Measurements from ENCODE around the gene ZNF827.

Gene ZNF827

DNA sequence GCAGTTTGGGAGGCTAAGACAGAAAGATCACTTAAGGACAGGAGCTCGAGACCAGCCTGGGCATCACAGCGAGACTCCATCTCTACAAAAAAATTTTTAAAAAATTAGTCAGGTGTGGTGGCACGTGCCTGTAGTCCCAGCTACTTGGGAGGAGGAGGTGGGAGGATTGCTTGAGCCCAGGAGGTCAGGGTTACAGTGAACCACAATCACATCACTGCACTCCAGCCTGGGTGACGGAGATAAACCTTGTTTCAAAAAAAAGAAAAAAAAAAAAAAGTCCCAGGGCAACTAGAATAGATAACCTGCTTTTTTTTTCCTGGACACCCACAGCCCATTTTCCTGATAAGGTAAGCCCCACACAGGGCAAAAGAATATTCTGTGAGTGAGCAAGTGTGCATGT is 162.4 kb downstream of the ZNF827 start:
- DNase-seq = no peak
- intact Hi-C loops (cut with DNase I) = no loop called here

DNA sequence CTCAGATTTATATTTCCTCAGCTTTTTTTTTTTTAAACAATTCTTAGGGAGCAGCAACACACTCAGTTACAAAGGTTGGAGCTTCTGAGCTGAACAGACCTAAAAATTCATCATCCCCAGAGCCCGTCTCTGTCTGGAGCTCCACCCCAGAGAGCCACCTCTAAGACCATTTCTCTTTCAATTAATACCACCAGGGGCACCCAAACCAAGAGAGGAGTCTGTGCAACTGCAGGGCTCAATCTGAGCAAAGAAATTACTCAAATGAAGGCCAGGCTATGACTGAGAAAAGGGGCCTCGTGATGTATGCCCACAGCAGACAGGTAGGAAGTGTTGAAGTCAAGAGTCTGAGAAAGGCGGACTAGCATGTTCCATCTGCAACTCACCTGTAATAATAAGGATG is 163.2 kb downstream of the ZNF827 start:
- DNase-seq = no peak
- intact Hi-C loops (cut with DNase I) = no loop called here

DNA sequence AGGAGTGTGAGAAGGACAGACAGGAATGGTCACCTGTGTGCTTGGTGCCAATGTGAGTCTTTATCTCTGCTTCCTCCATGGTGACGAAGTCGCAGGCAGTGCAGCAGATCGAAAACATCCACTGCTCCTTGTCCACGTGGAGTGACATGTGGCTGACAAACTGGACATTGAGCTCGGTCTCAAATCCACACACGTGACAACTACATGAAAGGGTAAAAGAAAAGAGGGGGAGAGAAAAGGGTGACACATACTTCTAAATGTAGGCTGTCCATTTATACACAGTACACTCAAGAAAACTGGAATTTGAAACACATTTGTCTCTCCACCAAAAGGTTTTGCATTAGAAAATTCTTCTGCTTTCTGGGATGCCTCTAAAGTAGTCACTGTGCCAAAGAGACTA is 164.2 kb downstream of the ZNF827 start:
- intact Hi-C loops (cut with DNase I) = no loop called here

DNA sequence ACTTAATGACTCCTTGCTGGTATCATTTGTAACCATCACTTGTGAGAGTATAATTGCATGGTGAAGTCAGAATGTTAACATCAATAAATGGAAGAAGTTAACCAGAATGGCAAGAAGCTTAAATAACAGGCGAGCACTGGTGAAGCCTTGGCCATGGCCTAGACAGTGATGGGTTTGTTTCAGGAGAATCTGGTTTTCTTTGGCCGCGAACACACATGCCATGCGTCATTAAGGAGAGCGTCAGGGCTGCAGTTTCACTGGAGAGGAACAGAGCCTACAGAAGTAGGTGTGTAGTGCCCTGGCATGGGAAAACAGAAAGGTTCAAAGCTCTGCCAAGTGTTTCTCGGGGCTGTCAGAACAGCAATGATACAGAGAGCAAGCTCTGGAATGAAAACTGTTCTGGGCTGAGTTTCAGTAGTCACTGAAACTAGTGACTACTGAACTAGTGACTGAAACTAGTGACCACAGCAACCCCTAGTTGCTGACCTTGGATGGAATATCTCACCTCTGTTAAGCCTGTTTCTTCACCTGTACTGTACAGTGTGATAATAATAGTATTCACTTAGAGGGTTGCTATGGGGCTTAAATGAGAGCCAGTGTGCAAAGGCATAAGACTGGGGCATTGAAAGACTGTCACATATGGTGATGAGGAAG is 164.9 kb downstream of the ZNF827 start:
- DNase-seq = no peak
- intact Hi-C loops (cut with DNase I) = no loop called here

More for the DNA sequence above, 164.2 kb downstream of the ZNF827 start:
- no peak for DNase-seq

DNA sequence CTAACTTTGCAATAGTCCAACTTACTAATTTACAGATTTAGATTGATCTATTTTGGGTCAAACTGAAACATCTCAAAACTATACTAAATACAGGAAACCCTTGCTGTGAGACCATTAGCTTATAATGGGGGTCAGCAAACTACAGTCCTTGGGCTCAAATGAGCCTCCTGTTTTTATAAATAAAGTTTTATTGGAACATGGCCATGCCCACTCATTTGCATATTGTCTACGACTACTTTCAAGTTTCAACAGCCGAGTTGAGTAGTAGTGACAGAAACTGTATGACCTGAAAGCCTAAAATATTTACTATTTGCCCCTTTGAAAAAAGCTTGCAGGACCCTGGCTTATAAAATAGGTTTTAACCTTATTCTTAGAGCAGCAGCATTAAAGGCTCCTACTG is 166.3 kb downstream of the ZNF827 start:
- no peak for DNase-seq
- intact Hi-C loops (cut with DNase I) = no loop called here

DNA sequence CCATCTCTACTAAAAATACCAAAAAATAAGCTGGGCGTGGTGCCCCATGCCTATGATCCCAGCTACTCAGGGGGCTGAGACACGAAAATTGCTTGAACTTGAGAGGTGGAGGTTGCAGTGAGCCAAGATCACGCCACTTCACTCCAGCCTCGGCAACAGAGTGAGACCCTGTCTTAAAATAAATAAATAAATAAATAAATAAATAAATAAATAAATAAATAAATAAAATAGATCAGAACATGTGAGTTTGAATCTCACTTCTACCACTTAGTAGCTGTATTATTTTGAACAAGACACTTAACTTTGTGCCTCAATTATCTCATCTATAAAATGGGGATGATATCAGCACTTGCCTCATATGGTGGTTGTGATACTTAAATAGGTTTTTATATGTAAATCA is 168.5 kb downstream of the ZNF827 start:
- intact Hi-C loops (cut with DNase I) = no loop called here
- no peak for DNase-seq

DNA sequence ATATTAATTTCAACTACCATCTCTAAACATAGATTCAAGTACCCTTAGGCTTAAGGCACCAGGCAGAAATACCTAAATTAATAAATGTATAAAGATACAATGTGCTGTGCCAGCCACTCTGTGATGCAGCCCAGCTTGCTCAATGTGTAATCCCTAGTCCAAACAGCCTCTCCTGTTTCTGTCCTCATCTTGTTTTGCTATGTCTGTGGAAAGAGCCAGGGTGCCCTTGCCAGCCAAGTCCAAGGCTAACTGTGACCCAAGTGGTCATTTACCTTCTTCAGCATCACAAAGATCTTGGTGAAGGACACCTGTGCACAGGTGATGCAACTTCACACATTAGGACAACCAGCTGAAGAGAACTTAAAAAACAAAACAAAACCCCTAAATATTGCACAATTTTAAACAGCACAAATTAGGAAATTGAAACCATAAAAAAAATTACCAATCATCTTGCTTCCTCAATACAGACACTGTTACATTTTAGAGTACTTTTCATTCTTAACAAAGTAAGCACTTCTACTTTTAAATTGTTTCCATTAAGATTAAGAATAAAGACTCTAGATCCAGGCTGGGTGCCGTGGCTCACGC is 169.1 kb downstream of the ZNF827 start:
- intact Hi-C loops (cut with DNase I) = no loop called here
- no peak for DNase-seq

DNA sequence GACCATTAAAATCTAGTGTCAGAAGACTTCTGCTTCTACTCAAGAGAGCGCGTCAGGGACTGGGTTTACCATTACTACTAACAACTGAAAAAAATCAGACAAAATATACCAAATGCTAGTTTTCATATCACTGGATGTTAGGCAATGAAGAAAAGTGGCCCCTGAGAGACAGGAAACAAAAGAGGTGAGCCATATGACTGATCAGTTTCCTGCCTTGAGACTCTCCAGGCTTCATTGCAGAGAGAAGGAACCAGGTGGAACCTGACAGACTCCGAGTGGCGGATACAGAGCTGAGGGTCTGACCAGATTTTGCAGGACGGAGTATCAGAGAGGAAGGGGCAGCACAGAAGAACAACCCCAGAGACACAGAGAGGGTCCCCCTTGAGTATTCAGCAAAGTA is 172.3 kb downstream of the ZNF827 start:
- DNase-seq = no peak
- intact Hi-C loops (cut with DNase I) = no loop called here

DNA sequence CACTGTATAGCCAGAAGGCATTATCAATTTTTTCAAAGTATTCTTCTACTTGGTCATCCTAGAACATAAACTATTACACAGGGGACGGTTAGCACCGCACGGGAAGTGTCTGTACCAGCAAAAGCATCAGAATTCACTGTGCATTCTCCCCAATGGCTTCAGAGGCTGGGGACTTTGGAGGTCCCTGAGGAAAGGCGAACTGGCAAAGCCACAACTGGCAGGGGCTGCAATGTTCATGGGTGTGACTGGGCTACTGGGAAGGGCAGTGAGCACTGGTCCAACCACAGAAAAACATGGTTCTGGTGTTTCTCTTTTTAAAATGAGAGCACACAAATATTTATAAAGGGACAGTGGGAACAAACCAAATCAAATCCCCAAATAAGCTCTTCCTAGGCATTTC is 175.2 kb downstream of the ZNF827 start:
- intact Hi-C loops (cut with DNase I) = no loop called here
- peak in 1 of 10 donors; percentile 61 for DNase-seq

DNA sequence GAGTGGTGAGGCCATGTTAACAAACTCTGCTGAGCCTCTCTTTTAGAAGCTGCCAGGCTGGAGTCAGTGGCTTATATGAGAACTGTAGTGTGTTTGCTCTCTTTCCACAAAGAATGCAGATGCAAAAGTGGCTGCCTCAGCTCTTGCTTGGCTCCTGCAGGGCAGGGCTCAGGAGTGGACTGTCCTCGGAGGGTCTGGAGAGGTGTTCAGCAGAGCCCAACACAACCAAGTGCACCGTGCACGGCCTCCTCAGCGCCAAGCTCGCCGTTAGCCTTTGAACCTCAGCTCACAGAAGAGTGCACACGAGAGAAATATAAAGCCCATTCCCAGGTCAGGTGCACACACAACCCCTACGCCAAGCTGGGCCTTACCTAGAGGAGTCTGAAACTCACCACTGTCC is 175.9 kb downstream of the ZNF827 start:
- no peak for DNase-seq
- intact Hi-C loops (cut with DNase I) = no loop called here

DNA sequence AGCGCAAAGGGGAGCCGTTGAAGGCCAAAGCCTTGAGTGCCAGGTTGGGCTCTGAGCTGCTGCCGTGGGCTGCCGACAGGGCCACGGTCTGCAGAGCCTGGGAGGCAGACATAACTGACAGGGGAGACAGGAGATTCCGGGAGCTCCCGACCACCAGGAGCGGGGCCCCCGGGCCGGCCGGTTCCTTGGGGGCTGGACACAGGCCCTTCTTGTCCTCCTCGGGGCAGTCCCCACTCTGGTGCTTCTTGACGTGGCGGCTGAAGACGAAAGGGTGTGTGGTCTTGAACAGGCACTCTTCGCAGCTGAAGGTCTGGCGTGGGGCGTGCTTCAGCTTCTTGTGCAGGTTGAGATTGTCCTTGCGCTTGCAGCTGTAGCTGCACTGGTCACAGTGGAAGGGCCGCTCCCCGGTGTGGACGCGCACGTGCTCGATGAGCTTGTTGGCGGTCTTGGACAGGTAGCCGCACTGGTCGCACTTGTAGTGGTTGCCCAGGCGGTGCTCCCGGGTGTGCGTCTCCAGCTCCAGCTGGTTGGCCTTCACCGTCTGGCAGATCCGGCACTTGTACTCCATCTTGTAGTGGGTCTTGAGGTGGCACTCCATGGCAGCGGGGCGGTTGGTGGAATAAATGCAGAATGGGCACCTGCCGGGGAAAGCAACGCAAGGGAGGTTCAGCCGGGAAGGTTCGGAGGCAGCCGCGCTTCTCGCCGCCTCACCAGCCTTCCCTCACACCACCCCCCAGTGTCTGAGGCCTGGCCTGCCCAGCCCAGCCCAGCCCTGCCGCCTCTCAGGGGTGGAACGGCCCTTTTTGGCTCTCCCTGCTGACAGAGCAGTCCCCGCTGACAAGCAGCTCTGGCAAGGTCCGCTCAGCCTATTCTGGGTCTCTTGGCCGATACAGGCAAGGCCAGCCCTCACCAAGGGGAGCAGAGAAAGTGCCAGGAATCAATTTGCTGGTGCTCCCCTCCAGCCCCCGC is 177.4 kb downstream of the ZNF827 start:
- intact Hi-C loops (cut with DNase I) = no loop called here

DNA sequence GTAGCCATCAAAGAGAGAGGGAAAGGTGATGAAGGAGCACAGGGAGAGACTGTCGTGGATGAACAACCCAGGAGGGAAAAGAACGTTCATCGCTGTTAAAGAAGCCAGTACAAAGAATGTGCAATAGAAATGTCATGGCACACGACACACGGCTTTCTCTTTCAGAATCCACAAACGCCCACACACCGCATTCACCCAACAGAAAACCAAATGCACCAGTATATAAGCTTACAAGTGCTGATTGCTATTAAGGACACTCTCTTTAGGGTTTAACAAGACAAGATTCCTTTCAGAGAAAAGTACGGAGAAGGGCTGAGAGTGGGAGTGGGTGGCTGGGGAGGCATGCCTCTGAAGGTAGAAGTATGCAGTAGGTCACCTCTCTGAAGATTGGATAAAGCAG is 178.4 kb downstream of the ZNF827 start:
- DNase-seq = no peak
- intact Hi-C loops (cut with DNase I) = no loop called here

More for the DNA sequence above, 177.4 kb downstream of the ZNF827 start:
- DNase-seq = peak in 6 of 10 donors; percentile 17 to 86 (median 28)

DNA sequence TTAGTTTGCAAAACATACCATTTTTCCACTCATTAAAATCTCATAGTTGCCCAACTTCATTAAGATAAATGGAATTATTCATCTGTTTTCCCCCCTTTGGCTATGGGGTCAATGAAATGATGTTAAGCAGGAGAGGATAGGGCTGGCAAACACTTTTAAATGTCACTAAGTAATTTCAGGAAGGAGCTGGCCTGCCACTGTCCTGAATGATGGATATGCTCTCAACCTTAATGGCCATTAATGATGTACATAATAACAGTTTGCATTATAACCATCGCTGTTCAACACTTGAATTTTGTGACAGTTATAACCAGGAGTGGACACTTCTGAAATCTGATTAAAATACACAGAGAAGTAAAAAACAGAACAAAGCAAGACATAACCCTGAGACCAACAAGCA is 181.4 kb downstream of the ZNF827 start:
- DNase-seq = no peak
- intact Hi-C loops (cut with DNase I) = no loop called here

DNA sequence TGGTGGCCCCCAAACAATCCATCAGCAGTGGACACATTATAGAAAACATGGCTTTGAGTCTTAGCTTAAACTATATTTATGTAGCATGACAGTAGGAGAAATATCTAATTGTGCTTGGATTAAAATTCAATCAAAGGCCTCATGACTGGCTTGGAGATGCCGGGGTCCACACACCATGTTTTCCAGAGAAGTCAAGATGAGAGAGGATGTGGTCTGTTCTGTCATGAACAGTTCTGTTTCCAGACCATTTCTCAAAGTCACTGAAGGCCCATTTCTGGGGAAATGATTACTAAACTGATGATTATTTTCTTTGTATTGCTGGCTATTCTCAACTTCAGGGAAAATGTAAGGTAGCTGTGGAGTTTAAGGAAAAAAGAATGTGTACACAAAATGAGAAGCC is 182.4 kb downstream of the ZNF827 start:
- intact Hi-C loops (cut with DNase I) = no loop called here
- no peak for DNase-seq

DNA sequence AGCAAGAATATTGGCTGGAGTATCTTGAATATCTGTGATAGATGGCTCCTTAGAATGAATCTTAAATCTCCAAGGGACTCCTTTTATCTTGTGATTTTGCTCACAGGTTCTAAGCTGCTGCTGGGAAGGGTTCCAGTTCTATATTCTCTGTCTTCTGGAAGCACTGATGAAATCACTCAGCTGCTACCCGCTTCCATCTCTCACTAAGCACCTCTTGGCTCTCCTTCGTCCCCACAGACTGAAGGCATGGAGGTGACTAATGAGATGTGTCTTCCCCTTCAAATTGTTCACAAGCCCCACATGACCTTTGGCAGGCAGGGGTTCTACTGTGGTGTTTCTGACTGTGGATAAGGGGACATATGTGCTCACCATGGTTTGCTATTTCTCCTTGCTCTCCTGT is 182.8 kb downstream of the ZNF827 start:
- DNase-seq = no peak
- intact Hi-C loops (cut with DNase I) = no loop called here

DNA sequence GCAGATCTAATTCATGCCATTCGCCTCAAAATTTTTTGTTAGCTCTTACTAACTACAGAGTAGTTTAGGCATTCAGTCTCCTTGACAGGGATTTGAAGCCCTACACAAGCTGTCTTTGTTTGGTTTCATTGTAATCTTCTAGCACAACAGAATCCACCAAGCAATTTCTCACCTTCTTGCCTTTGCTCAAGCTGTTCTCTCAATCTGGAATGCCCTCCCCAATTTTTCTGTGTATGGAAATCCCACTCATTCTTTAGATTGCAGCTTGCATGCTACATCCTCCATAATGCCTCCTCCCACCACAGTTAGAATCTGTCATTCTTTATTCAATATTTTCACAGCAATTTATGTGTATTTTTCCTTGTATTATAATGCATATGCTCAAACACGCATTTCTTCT is 195.0 kb downstream of the ZNF827 start:
- DNase-seq = no peak
- intact Hi-C loops (cut with DNase I) = no loop called here

DNA sequence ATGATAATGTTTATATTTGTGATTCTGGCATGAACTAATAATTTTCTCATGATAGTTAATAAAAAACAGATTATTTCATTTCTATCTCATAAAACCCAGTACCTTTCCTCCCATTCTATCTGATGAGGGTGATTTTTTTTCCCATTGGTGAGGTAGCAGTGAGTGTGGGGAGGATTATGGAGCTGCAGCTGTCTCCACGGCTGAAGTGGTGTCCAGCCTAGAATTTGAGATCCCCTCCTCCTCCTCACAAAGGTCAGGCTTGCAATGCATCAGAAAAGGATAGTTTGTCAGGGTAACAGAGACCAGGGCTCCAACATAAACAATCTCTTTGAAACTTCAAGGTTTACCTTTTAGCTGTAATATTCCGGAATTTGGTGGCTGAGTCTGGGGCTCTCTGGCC is 197.8 kb downstream of the ZNF827 start:
- no peak for DNase-seq
- intact Hi-C loops (cut with DNase I) = no loop called here

DNA sequence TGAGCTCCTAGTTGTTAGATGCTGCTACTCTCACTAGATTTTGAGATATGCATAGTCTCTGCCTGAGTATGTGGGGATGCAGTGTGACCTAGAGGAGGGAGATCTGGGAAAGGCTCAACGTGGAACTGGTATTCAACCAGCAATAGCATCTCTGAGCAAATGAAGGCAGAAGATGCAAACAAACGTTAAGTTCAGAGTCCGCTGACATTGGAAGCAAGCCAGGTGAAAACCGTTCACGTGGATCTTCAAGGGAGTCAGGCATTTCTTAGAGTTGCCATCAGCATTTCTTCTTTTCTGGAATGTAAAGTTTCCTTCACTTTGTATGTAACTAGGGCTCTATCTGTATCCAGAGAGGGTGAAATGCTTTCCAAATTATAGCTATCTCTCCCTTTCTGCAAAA is 198.8 kb downstream of the ZNF827 start:
- intact Hi-C loops (cut with DNase I) = loop anchor here (10.0 kb wide), 1 partner anchor 125 kb away; the partner anchor contains the start of gene MMAA
- no peak for DNase-seq

DNA sequence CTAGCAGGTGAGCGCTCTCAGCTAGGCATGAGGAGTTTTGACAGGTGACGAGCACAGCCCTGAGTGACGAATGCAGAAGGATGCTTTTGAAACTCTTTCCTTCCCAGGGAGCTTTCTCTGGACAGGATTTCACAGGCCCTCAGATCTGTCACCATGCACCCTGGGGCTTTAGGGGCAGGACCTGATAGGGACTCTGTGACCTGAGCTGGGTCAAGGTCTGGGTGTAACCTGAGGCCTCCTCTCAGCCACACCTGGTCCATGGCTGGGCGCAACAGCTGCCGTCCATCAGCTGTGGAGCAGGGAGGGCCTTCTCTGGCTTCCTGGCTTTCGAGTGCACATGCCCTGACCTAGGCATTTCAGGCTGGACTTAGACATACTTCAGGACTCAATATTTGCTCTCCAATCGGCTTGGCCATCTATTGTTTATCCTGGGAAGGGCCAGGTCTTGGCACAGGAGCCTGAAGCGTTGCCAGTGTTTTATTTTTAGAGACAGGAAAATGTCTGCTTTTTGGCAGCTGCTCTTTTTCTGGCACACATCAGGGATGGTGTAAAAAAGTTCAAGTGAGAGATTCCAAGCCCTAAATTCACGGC is 202.3 kb downstream of the ZNF827 start:
- DNase-seq = no peak
- intact Hi-C loops (cut with DNase I) = loop anchor here (10.0 kb wide), 1 partner anchor 122 kb away; the partner anchor contains the start of gene MMAA

DNA sequence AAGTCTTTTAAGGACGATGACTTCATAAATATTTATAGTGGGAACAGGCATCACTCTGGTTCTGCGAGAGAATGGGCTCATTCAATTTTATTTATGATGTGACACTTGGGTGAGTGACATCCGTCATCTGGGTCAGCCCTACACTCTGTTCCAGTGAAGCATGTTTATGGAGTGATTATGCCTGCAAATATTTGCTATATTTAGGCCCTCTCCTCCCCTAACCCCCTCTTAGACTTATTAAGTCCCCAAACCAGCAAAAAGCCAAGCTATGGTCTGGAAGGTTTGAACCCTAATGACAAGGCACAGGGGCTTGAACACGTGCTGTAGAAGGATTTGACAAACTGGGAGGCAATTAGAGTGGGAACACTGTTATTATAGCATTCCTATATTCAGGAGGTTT is 202.8 kb downstream of the ZNF827 start:
- no peak for DNase-seq
- intact Hi-C loops (cut with DNase I) = loop anchor here (10.0 kb wide), 1 partner anchor 121 kb away; the partner anchor contains the start of gene MMAA

DNA sequence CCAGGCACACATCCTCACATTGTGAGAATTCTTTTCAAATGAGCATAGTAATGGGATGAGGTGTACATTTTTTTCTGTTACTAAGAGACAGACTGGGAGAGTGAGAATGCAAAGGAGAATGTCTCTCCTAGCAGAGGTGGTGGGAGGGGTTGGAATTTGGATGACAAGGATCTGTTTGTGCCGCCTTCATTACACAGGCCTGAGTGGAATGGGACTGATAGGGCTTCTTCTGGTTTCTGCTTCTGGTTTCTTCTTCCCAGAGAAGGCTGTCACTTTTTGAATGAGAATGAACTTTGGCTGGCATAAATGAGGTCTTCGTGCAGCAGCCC is 203.3 kb downstream of the ZNF827 start:
- intact Hi-C loops (cut with DNase I) = loop anchor here (10.0 kb wide), 1 partner anchor 121 kb away; the partner anchor contains the start of gene MMAA
- DNase-seq = no peak
